COLO668 (cell line): ENCODE measurements around the gene SMIM13.
"Not testable (repeated sequence)": the region's sequence is repeated elsewhere in the genome, so short reads cannot be mapped to it uniquely, and the experiment has no call there.

ENCODE experiments used
- DNase-seq: peaks from one replicate; lab custom pipeline; 2025; ENCODE audit not compliant: unreplicated experiment; lab: John Stamatoyannopoulos, UW

Gene SMIM13

GRCh38 chr6:11083491-11083890 is 10.1 kb upstream of the SMIM13 start:
- no peak for DNase-seq

- DNase-seq = no peak
These were observed 9.7 kb upstream of the SMIM13 start for GRCh38 chr6:11083956-11084355.

- DNase-seq = no peak
These were observed 7.7 kb upstream of the SMIM13 start for GRCh38 chr6:11085758-11086435.

- DNase-seq = not testable (repeated sequence)
These were observed 6.4 kb upstream of the SMIM13 start for GRCh38 chr6:11087141-11087812.

GRCh38 chr6:11089695-11090094 is 3.9 kb upstream of the SMIM13 start:
- no peak for DNase-seq

- DNase-seq = not testable (repeated sequence)
These were observed 2.5 kb upstream of the SMIM13 start for GRCh38 chr6:11091141-11091540.

- DNase-seq = no peak
These were observed 812 bp upstream of the SMIM13 start for GRCh38 chr6:11092668-11093375.

GRCh38 chr6:11093376-11093625 is 333 bp upstream of the SMIM13 start:
- no peak for DNase-seq

- peak; percentile 32 for DNase-seq
These were observed 797 bp downstream of the SMIM13 start for GRCh38 chr6:11094411-11094851.

- DNase-seq = no peak
These were observed 1.3 kb downstream of the SMIM13 start for GRCh38 chr6:11094941-11095340.

- DNase-seq = peak; percentile 2
These were observed 2.5 kb downstream of the SMIM13 start for GRCh38 chr6:11096109-11096508.

- no peak for DNase-seq
These were observed 3.8 kb downstream of the SMIM13 start for GRCh38 chr6:11097476-11097875.

GRCh38 chr6:11098004-11098403 is 4.4 kb downstream of the SMIM13 start:
- DNase-seq = no peak

GRCh38 chr6:11101417-11101816 is 7.8 kb downstream of the SMIM13 start:
- DNase-seq = no peak

GRCh38 chr6:11103065-11103464 is 9.4 kb downstream of the SMIM13 start:
- DNase-seq = no peak

- DNase-seq = no peak
These were observed 15.1 kb downstream of the SMIM13 start for GRCh38 chr6:11108726-11109125.

GRCh38 chr6:11110921-11111768 is 17.5 kb downstream of the SMIM13 start, which contains the start of gene ERVFRD-1:
Gene ERVFRD-1, minus strand, starts transcription at chr6:11111725. Its CDS starts 6,415 bp downstream, at chr6:11105310.
- no peak for DNase-seq

- DNase-seq = no peak
These were observed 18.3 kb downstream of the SMIM13 start for GRCh38 chr6:11111769-11112437.

GRCh38 chr6:11113038-11113437 is 19.4 kb downstream of the SMIM13 start:
- DNase-seq = no peak

GRCh38 chr6:11115808-11116536 is 22.3 kb downstream of the SMIM13 start:
- DNase-seq = not testable (repeated sequence)
